ENCODE results near the gene CDC37L1. TPM values are rescaled to one million over a fixed set of nuclear protein-coding genes. Genes with fewer than 3 reads are reported as not detected.
A peak's percentile ranks its signal among the peaks of the same experiment; 100 is the strongest.

The CDC37L1 gene
- total RNA-seq (2014; rRNA removed; shearing (Covaris generic)) (26.9 and 28.9 TPM in 2 replicates), polyA plus RNA-seq (2016; fragmentation: Nextera tagmentation; extraction: Ambion mirVana) (24.0 and 29.6 TPM in 2 replicates)
- long read RNA-seq, transcript CDC37L1-201 (7 exons, 3,502 nt): major isoform, 23 of 28 reads
- long read RNA-seq, partial matches to known transcripts: 1 of 28 reads
- long read RNA-seq, other reads (novel, unspliced or antisense): 1 of 28 reads

GRCh38 chr9:4679268-4680172, at the start of gene CDC37L1:
CDC37L1 (plus strand) TSS chr9:4679569; CDS start chr9:4679768, 199 bp downstream.
- H3K27ac Mint-ChIP-seq: no peak within 1 kb of the TSS
- H3K9me2 ChIP-seq (ENCODE audit: insufficient read depth): no peaks in the 10 kb centered on the region
- peaks cover 7% of the 10 kb centered on the region for H3F3A ChIP-seq (replicated peaks; ENCODE audit: low read depth)
- peak; percentile 92 for ATAC-seq
- peak within 1 kb of the TSS; percentile 93 for H3K4me2 ChIP-seq
- H3K27me3 Mint-ChIP-seq (ENCODE audit: insufficient read depth, low read depth, poor library complexity): peaks cover 3% of the 10 kb centered on the region
- no peaks in the 10 kb centered on the region for H4K20me1 ChIP-seq (replicated peaks; ENCODE audit: insufficient read depth)
- H3K27me3 ChIP-seq (ENCODE audit: insufficient read depth): no peaks in the 10 kb centered on the region
- H3K27ac ChIP-seq (ENCODE audit: low read depth): peak within 1 kb of the TSS; percentile 99
- H3K4me3 Mint-ChIP-seq: no peak within 1 kb of the TSS
- no peaks in the 10 kb centered on the region; the same call in 1 of the 2 replicates for H3K36me3 ChIP-seq (ENCODE audit: insufficient read depth)
- peak; percentile 69; the same call in 1 of the 2 replicates for TF ChIP-seq ETS1 (IDR thresholded peaks at IDR 0.05)
- 0 out of 2 replicates have a peak, but pooled peaks have one; percentile 20 for TF ChIP-seq NANOG (IDR thresholded peaks at IDR 0.05; ENCODE audit: borderline replicate concordance)
- peak; percentile 88 for TF ChIP-seq POLR2AphosphoS5 (IDR thresholded peaks at IDR 0.05; ENCODE audit: low read depth)
- TF ChIP-seq CREB1 (CRISPR knock-in tag; IDR thresholded peaks at IDR 0.05; ENCODE audit: low read depth): peak; percentile 94
- TF ChIP-seq CTCF (conservative IDR thresholded peaks at IDR 0.05; ENCODE audit: low read depth in 2 of 2): peak in 1 of 2 experiments; percentile 30; a peak in 1 of 4 replicates
- no peak for TF ChIP-seq JUNB (IDR thresholded peaks at IDR 0.05; ENCODE audit: unreplicated experiment)
- peak within 1 kb of the TSS; percentile 94 for H3K4me3 ChIP-seq
- peaks cover 24% of the 10 kb centered on the region for H3K4me1 ChIP-seq (ENCODE audit: insufficient read depth)
- DNase-seq (ENCODE audit: low spot score): peak; percentile 98
- no peaks in the 10 kb centered on the region for H3K36me3 Mint-ChIP-seq (ENCODE audit: low read depth)
- peak within 1 kb of the TSS; percentile 73; the same call in 1 of the 2 replicates for H2AFZ ChIP-seq
- H3K9me3 Mint-ChIP-seq: no peaks in the 10 kb centered on the region
- H3K79me2 ChIP-seq (replicated peaks; ENCODE audit: insufficient read depth): peaks cover 43% of the 10 kb centered on the region
- H3K4me1 Mint-ChIP-seq: no peaks in the 10 kb centered on the region; the same call in 2 of the 3 replicates

GRCh38 chr9:4630836-4631235, 48.5 kb upstream of the CDC37L1 start:
- Histone ChIP-seq H3K4me3 (no peak overlapping the region), H4K20me1 (replicated peaks; ENCODE audit: insufficient read depth) (no peaks in the 10 kb centered on the region), H3K27ac (ENCODE audit: low read depth) (no peak overlapping the region), H3F3A (replicated peaks; ENCODE audit: low read depth) (no peaks in the 10 kb centered on the region), H3K27me3 (ENCODE audit: insufficient read depth) (no peaks in the 10 kb centered on the region), H2AFZ (no peak overlapping the region), H3K79me2 (replicated peaks; ENCODE audit: insufficient read depth) (no peaks in the 10 kb centered on the region), H3K4me2 (peak overlapping the region; percentile 28; the same call in 1 of the 2 replicates), H3K9me2 (ENCODE audit: insufficient read depth) (no peaks in the 10 kb centered on the region), H3K4me1 (ENCODE audit: insufficient read depth) (peaks cover 22% of the 10 kb centered on the region; the same call in 1 of the 2 replicates), H3K36me3 (ENCODE audit: insufficient read depth) (no peaks in the 10 kb centered on the region)
- DNase-seq (ENCODE audit: low spot score) (peak; percentile 62), ATAC-seq (peak; percentile 84)
- Mint-ChIP-seq H3K9me3 (no peaks in the 10 kb centered on the region), H3K4me1 (peaks cover 28% of the 10 kb centered on the region), H3K4me3 (no peak overlapping the region), H3K36me3 (ENCODE audit: low read depth) (no peaks in the 10 kb centered on the region; the same call in 2 of the 3 replicates), H3K27ac (no peak overlapping the region), H3K27me3 (ENCODE audit: insufficient read depth, low read depth, poor library complexity) (peaks cover 2% of the 10 kb centered on the region)
- no peak for TF ChIP-seq ZNF331 (CRISPR knock-in tag; IDR thresholded peaks at IDR 0.05; ENCODE audit: low read depth)
- 0 out of 4 replicates have a peak, but pooled peaks of 1 of the 2 experiments have one; percentile 6 for TF ChIP-seq CTCF (conservative IDR thresholded peaks at IDR 0.05; ENCODE audit: low read depth in 2 of 2)
- 0 out of 2 replicates have a peak, but pooled peaks have one; percentile 24 for TF ChIP-seq NANOG (IDR thresholded peaks at IDR 0.05; ENCODE audit: borderline replicate concordance)
